OCI-LY3 (cell line): ENCODE results near the gene SDF2L1.

Experiments
- EZH2phosphoT487 ChIP-seq: fragments of 200-600 bp; shearing (Covaris generic); IDR thresholded peaks from 2 replicates; pipeline ENCODE4 v1.6.1; 2018; ENCODE audit warnings: antibody characterized with exemption, mixed run types, low read depth
- TF ChIP-seq, protein P1 (sequence below): fragments of 200-600, 300-600 bp; sonication (generic); IDR thresholded peaks from 2 replicates; pipeline ENCODE4 v1.5.1; 2014; ENCODE audit warnings: antibody characterized with exemption, low read length, low read depth

DNA sequence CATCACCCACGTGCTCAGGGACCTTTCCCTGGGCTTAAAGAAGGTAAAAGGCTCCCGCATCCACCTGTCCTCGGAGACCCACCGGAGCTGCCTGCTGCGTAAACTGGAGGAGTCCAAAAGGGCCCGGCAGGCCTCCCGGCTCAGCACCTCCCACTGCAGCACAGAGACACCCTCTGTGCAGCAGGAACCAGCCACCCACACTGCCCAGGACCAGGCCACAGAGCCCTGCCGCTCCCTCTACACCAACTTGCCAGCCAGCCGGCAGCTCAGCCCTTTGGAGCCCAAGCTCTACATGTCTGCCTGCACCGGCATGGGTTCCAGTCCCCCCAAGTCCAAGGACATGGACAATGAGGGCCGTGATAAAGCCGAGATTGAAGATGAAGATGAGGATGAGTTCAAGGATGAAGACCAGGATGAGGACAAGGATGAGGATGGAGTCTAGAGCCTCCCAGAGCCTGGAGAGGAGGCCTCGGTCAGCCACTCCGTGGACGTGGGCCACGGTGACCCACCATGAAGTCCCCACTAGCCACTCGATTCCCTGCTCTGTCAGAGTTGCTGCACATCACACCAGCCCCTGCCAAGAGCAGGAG, 5.4 kb upstream of the SDF2L1 start:
- TF ChIP-seq, protein P1, sequence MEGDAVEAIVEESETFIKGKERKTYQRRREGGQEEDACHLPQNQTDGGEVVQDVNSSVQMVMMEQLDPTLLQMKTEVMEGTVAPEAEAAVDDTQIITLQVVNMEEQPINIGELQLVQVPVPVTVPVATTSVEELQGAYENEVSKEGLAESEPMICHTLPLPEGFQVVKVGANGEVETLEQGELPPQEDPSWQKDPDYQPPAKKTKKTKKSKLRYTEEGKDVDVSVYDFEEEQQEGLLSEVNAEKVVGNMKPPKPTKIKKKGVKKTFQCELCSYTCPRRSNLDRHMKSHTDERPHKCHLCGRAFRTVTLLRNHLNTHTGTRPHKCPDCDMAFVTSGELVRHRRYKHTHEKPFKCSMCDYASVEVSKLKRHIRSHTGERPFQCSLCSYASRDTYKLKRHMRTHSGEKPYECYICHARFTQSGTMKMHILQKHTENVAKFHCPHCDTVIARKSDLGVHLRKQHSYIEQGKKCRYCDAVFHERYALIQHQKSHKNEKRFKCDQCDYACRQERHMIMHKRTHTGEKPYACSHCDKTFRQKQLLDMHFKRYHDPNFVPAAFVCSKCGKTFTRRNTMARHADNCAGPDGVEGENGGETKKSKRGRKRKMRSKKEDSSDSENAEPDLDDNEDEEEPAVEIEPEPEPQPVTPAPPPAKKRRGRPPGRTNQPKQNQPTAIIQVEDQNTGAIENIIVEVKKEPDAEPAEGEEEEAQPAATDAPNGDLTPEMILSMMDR, result no peak
- no peak for TF ChIP-seq EZH2phosphoT487
